Measurements from ENCODE around the gene HCN2.
A peak's percentile ranks its signal among the peaks of the same experiment; 100 is the strongest.

Gene HCN2

DNA sequence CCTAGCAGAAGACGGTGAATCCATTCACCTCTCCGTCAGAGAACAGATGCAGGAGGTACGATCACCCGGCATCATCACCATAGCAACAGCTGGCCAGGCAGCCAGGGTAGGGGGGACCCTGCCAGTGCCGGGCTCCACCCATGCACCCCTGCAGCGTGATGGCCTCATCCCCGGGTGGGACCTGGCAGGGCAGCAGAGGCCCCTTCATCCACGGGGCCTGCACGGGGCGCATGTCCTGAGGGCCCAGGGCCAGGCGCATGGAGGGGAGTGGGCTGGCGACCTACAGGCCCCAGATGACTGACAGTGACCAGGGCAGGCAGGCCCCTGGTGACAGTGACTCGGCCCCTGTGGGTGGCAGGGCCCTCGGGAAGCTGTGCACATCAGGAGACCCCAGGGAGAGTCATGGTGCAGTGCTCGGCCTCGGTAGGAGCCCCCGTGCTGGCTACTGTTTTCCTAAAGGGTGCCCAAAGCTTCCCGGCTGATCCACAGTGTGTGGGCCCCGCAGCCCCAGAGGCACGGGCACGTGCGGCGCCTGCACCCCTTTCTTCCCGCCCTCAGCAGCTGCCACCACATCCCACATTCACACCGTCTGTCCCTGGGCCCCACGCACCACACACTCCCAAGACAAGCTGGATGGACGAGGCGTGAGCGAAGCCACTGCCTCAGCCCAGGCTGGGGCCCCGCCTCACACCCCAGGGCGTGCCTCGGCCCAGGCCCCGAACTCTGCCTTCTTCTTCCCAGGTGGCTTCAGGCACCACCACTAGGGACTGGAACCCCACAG is 68.6 kb downstream of the HCN2 start:
- no peak for DNase-seq

DNA sequence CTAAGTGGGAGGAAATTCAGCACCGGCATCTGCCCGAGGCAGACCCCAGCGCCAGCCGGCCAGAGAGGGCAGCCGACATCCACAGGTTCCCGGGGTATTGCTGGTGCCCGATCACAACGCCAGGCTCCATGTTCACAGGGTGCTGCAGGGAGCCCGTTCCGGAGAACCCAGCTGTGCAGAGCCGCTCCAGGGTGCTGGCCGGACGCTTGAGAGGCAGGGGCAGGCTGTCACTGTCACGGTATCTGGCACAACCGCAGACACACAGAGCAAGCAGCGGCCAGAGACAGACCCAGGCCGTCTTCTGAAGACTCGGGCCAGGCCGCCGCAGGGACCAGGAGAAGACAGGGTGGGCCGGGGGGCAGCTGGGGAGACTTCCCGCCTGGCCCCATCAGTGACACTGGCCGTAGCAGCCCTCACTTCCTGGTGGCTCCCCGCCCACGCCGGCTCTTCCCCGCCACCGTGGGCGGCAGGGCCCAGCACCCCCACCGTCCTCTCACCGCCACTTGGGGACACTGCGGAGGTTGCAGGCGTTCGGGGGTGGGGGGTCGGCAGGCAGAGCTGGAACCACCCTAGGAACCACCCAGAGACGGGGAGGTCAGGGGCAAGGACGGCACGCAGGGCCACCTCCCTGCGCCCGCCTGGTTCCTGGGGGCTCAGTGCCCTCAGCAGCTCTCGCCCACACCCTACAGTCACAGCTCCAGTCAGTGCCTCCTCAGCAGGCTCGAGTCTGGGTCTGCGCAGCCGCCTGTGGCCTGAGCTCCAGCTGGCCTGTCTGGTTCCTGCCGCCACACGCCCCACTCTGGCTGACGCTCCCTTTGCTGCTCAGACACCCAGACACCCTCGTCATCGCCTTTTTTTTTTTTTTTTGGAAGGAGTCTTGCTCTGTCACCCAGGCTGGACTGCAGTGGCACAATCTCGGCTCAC is 69.5 kb downstream of the HCN2 start:
- no peak for DNase-seq

- DNase-seq, result no peak
Measured at GRCh38 chr19:660793-661426, 71.2 kb downstream of the HCN2 start.

DNA sequence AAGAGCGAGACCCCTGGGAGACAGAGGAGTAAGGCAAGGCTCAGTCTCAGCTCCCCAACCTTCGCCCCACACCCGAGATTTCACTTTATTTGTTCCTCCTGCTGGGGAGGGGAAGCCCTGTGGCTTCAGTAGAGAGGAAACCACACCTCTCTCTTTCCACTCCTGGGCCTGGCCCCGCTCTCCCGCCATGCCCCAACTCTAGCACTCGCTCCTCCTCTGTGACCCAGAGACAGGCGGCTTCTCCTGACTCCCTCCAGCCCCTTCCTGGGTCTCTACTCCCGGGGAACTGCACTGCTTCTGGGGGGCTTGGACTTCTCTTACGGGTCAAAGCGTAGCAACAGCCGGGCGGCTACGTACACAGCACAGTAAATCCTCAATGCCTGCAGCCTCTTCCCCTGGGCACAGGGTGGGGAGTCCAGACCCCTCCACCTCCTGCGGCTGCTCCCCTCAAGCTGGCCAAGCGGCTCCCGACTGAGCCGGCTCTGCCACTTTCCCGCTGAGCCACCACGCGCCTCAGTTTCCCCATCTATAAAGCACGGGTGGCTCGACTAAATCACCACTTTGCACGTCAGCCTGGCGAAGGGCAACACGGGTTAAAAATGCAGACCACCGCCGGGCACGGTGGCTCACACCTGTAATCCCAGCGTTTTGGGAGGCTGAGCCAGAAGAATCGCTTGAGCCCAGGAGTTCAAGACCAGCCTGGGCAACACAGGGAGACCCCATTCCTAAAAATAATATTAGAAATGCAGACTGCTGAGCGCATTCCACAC is 71.9 kb downstream of the HCN2 start:
- no peak for DNase-seq

DNA sequence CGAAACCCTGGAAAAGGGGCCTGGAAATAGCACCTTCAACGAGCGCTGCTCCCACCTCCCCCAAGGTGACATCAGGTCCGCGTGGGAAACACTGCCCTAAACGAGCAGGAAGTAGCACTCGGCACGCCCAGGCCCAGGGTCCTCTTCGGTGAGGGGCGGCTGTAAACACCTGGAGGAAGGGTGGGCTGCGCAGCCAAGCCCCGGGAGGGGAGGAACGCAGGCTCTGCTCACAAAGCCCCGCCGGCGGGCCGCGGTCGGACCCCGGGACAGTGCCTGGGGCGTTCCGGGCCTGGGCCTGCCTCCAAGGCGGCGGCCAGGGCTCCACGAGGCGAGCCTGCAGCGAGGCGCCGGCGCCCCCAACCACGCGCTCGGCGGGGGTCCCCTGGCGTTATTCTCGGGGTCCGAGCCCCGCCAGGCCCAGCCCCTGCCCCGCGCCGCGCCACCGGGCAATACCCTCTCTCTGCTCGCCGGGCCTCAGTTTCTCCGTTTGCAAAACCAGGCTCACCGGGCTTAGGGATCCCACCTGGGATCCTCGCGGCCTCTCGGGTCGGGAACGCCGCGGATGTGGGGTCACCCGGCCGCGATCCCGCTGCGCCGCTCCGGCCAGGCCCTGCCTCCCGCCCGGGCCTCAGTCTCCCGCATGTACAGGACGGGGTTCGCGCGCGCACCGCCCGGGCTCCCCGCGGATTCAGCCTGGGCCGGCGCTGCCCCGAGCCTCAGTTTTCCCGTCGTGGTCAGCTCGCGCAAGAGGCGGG is 72.7 kb downstream of the HCN2 start:
- peak; percentile 31 for DNase-seq

GRCh38 chr19:662962-663681 is 73.4 kb downstream of the HCN2 start, which contains the start of gene RNF126:
TSS of gene RNF126 (minus strand) at chr19:663214. CDS start at chr19:663121, 93 bp downstream.
- DNase-seq, result peak; percentile 94

DNA sequence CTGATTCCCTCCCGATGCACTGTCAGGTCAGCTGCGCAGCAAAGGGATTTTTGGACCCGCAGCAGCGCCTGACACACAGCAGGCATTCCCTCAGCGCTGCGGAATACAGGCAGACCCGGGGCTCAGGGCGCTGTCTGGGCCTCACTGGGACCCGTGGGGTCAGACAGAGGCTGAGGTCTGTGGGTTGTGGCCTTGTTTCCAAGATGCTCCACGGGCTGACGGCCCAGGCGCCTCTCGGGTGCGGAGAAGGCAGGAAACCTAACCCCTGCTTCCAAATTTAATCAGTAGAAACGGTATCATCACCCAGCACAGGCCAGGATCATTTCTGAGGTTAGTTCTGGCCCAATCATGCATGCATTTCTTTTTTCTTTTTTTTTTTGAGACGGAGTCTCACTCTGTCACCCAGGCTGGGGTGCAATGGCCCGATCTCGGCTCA is 74.0 kb downstream of the HCN2 start:
- DNase-seq, result no peak

- peak; percentile 75 for DNase-seq
Measured at GRCh38 chr19:664913-665443, 75.3 kb downstream of the HCN2 start.

Data from fibroblast of skin of abdomen (primary cell).